GM12892 (cell line): ENCODE results near the gene LRMDA.

Experiments used
- POLR2A ChIP-seq: IDR thresholded peaks from 2 replicates; pipeline ENCODE4 v1.6.1; 2011; ENCODE audit warnings: low read depth, low read length, control low read depth
- TAF1 ChIP-seq: IDR thresholded peaks from 2 replicates; pipeline ENCODE4 v1.6.1; 2011; ENCODE audit warnings: low read depth, mild to moderate bottlenecking, control low read depth, low read length, borderline replicate concordance

- TF ChIP-seq TAF1: no peak
- TF ChIP-seq POLR2A: no peak
Observed at GRCh38 chr10:76049581-76050290, 618.3 kb downstream of the LRMDA start.
